NCI-H69 (cell line): ENCODE results near the gene DNPH1.

Experiments
- DNase-seq: peaks from one replicate; lab custom pipeline; 2025; lab: John Stamatoyannopoulos, UW

The DNPH1 gene

DNA sequence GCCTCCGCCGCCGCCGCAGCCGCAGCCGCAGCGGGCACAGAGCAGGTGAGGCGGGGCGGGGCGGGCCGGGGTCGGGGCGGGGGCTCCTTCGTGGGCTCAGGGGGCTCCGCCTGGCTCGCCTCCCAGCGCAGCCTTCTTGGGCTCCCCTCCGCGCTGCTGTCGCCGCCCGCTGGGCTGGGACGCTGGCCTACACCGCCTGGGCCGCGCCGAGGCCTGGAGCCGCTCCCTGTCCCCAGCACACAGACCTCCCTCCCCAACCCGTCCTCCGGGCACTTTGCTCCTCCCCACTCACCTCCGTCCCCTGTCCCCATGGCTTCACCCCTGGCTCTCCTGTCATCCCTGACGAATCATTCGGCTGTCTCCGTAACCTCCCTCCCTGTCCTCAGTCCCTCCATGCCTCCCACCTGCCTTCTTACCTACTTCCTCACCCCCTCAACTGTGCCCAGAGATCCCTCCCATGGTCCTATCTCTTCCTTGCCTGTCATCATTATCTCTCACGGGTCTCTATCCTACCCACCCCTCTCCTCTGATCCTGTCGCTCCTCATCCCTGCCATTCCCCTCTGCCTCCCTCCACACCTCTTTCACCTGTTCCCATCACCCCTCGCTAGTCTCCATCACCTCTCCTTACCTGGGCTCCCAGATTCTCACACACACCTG, 14.5 kb upstream of the DNPH1 start:
- DNase-seq = no peak

DNA sequence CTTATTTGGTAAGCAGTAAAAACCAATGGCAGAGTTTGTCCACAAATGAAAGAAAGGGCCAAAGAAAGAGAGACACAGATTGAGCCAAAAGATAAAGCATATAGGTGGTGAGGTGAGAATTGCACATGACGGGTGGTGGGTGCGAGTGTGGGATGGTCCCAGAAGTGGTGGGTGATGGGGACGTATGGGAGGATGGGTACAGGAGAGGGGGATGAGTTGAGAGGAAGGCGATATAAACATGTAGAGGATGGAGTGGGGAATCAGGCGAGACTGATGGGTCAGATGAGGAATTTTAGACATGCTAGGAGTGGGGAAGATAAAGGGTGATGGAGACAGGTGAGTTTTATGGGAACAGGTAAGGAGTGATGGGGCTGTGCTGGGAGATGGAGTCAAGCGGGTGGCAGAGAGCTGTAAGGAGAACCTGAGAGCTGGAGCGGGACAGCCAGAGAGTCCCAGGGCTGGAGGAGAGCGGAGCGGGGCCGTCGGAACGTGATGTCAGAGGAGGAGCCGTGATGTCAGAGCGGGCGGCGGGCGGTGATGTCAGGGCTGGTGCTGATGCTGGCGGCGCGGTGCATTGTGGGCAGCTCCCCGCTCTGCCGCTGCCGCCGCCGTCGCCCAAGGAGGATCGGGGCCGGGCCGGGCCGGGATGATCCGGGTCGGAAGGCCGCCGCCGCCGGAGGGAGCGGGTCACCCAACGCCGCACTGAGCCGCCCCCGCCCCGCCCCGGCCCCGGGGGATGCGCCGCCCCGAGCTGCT, 13.8 kb upstream of the DNPH1 start, which contains the start of gene TTBK1:
TTBK1 (plus strand) TSS at position 574 of the 756 bp plus-strand sequence. CDS start 3,180 bp downstream, outside the sequence.
- peak; percentile 36 for DNase-seq

DNA sequence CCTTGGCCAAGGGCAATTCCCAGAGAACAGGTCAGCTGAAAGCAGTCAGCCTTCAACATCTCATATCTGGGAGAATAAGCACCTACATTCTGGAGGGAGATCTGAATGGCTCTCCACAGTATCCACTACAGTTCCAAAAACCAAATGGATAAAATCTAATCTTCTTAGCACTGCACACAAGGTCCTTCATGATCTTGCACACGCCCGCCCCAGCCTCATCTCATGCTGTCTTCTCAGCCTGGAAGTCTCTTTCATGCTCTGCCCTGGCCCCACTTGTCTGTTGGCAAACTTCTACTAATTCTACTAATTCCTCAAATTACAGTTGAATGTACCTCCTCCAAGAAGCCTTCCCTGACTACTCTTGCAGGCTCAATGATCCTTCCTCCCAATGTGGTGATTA, 12.2 kb upstream of the DNPH1 start:
- DNase-seq = no peak

GRCh38 chr6:43240950-43241349, 11.7 kb upstream of the DNPH1 start:
- no peak for DNase-seq

DNA sequence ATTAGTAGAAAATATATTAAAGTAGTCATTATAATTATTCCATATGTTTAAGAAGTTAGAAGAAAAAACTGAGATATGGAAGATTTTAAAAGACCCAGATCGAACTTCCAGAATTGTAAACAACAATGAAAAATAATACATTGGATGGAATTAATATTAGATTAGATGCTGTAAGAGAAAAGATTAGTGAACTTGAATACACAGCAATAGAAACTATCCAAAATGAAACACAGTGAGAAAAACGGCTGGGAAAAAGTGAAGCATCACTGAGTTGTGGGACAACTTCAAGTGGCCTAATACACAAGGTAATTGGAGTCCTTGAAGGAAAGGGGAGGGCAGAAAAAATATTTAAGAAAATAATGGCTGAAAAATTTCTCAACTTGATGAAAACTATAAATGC, 9.8 kb upstream of the DNPH1 start:
- DNase-seq = no peak

DNA sequence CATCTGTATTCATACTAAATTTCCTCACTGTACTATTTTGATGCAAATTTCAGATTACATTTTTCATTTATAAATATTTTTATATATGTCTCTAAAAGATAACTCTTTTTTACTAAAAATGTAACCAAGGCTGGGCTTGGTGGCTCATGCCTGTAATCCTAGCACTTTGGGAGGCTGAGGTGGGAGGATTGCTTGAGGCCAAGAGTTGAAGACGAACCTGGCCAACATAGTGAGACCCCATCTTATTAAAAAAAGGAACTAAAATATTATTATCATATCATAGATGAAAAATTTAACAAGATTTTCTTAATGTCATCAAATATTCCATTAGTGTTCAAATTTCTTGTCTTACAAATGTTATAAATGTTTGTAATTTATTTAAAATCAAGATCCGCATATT, 6.6 kb upstream of the DNPH1 start:
- DNase-seq = no peak

DNA sequence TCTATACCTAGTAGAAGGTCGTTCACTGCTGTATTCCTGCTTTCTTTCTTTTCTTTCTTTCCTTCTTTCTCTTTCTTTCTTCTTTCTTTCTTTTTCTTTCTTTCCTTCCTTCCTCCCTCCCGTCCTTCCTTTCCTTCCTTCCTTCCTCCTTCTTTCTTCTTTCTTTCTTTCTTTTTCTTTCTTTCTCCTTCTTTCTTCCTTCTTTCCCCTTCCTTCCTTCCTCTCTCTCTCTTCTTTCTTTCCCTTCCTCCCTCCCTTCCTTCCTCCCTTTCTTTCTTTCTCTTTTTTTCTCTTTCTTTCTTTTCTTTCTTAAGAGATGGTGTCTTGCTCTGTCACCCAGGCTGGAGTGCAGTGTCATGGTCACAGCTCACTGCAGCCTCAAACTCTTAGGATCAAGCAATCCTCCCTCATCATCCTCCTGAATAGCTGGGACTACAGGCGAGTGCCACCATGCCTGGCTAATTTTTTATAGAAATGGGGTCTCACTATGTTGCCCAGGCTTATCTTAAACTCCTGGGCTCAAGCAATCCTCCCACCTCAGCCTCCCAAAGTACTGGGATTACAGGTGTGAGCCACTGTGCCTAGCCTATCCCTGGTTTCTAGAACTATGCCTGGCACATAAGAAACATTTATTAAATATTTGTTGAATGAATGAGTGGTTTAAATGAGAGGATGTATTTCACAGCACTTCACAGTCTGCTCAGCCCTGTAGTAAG, 2.6 kb upstream of the DNPH1 start:
- no peak for DNase-seq

- DNase-seq = no peak
These were observed 1.8 kb upstream of the DNPH1 start for GRCh38 chr6:43231053-43231452.

DNA sequence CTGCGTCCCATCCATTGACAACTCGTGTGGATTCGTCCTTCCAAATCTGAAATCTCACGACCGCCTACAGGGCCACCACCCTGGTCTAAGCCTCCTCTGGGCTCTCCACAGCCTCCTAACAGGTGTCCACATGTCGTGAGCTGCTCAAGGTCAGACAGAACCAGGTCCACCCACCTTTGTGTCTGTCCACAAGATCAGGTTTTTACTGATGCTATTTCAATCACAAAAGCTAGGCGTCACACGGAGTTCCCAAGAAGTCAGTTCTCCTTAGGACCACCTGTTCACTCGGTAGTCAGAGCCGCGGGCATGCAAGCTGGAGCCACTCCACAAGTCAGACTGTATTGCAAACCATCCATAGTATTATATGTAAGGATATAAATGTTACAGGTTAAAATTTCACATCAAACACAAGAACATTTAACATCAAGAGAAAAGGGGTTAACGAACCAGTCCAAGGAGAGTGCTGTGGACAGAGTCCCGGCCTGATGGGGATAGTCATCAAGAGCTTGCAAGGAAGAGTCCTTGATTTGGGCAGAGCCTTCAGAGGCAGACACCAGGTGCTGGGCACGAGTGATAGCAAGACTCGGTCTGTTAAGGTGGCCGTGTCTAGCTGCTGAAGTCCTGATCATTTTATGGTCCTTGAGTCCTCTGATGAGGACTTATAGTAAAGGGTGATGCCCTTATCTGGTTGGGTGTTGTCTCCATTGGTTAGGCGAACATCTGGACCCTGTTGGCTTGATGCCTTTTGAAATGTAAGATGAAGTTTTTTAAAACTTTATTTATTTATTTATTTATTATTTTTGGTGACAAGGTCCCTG, 731 bp upstream of the DNPH1 start:
- no peak for DNase-seq

DNA sequence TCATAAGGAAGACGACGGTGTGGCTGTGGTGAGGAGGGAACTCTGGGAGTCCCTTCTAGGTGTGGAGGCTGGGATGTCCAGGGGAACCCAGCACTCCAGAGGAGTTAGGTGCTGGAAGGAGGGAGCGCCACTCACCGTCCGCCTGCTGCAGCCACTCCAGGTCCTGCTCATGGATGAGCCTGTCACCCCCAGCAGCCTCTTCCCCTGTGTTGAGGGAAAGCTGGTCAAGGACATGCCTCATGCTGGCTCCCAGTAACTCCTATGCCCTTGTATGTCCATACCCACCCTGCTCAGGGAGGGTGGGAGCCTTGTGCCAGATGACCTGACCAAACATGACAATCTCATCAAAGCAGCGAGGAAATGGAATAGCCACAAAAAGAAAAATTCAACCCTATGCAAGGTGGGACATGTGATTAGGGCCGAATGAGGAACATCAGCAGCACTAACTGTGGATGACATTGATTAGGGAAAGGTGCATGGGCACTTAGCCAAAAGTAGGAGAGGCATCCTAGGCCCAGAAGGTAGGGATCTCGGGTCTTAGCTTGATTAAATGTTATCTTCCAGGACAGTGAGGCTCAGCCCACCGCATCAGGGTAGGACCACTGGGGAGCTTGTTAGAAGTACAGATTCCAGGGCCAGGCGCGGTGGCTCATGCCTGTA, 3.0 kb downstream of the DNPH1 start:
- DNase-seq = no peak

DNA sequence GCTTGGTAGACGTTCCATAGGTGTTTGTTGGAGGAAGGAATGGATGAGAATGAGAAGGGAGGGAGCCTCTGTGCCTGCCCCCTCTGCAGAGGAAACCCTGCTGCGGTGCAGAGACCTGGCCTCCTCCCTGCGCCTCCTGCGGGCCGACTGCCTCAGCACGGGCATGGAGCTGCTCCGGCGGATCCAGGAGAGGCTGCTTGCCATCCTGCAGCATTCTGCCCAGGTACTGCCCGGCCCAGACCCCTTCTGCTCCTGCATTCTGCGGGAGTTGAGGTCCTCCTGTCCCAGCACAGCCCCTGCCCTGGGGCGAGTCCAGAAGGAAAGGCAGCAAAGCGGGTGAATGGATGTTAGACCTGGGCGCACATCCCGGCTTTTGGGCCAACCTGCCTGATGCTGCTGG, 6.1 kb downstream of the DNPH1 start:
- DNase-seq = no peak

DNA sequence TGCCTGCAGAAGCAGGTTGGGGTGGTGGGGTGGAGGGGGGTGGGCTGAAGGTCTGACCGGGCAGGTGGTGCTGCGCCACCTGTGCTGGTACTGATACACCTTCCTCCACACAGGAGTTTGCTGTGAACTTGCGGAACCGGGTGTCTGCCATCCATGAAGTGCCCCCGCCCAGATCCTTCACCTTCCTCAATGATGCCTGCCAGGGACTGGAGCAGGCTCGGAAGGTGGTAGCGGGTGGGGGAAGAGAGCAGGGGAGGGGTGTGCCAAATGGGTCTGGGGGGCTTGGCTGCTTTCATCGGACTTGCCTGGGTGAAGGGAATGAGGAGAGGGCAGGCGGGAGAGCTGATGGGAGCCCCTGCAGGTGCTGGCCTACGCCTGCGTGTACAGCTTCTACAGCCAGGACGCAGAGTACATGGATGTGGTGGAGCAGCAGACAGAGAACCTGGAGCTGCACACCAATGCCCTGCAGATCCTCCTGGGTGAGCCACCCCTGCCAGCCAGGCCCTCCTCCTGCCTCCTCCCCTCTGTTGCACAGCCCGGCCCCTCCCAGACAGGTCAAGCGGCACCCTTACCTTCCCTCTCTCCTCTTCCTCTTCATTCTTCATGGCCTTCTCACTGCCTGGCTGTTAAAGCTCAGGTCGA, 6.7 kb downstream of the DNPH1 start:
- no peak for DNase-seq

- no peak for DNase-seq
These were observed 8.0 kb downstream of the DNPH1 start for GRCh38 chr6:43221046-43221972.

GRCh38 chr6:43220439-43220951, 8.8 kb downstream of the DNPH1 start:
- no peak for DNase-seq

DNA sequence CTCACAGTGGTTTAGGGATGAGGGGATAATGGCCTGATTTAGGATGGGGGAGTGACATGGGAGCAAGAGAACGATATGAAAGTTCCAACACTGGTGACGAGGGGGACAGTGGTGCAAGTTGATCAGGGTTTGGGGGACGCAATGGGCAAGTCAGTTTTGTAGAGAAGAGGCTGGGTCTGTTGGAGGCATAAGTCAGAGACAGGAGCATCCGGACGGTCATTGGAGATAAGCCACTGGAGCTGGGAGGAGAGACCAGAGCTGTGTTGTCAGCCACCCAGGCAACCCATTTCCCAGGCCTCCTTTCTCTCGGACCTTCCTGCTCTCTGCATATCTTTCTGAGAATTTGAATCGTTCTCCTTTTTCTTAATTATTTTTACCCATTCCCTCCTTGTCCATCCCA, 9.5 kb downstream of the DNPH1 start:
- no peak for DNase-seq

- no peak for DNase-seq
These were observed 10.2 kb downstream of the DNPH1 start for GRCh38 chr6:43219119-43219518.

- DNase-seq = no peak
These were observed 11.9 kb downstream of the DNPH1 start for GRCh38 chr6:43217351-43217750.

DNA sequence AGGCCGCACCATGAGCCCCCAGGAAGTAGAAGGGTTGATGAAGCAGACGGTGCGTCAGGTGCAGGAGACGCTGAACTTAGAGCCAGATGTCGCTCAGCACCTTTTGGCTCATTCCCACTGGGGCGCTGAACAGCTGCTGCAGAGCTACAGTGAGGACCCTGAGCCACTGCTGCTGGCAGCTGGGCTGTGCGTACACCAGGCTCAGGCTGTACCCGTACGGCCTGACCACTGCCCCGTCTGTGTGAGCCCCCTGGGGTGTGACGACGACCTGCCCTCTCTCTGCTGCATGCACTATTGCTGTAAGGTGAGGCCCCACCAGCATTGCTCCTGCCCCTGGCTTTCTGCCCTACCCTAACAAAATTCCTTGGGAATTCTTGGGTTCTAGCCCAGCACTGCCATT, 13.1 kb downstream of the DNPH1 start:
- peak; percentile 62 for DNase-seq

GRCh38 chr6:43215066-43215465, 14.2 kb downstream of the DNPH1 start:
- no peak for DNase-seq

DNA sequence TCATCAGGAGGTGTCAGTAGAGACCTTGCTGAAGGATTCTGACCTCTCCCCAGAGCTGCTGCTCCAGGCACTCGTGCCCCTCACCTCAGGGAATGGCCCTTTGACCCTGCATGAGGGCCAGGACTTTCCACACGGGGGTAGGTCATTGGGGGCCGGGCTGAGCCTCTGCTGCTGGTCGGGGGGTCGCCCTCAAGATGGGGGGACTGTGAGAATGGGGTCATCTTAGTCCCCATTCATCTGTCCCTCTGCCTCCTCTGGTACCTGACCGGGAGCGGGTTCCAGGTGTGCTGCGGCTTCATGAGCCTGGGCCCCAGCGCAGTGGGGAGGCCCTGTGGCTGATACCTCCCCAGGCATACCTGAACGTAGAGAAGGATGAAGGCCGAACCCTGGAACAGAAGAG, 15.8 kb downstream of the DNPH1 start:
- DNase-seq = no peak
